HG03135 (cell line): ENCODE results near the gene FAHD1.

ENCODE experiments used
- ATAC-seq: cut with Tn5 transposase; IDR thresholded peaks from one replicate; pipeline ENCODE4 v1.9.1; 2021; ENCODE audit warnings: mild to moderate bottlenecking, moderate library complexity; ENCODE audit not compliant: unreplicated experiment

FAHD1 gene

DNA sequence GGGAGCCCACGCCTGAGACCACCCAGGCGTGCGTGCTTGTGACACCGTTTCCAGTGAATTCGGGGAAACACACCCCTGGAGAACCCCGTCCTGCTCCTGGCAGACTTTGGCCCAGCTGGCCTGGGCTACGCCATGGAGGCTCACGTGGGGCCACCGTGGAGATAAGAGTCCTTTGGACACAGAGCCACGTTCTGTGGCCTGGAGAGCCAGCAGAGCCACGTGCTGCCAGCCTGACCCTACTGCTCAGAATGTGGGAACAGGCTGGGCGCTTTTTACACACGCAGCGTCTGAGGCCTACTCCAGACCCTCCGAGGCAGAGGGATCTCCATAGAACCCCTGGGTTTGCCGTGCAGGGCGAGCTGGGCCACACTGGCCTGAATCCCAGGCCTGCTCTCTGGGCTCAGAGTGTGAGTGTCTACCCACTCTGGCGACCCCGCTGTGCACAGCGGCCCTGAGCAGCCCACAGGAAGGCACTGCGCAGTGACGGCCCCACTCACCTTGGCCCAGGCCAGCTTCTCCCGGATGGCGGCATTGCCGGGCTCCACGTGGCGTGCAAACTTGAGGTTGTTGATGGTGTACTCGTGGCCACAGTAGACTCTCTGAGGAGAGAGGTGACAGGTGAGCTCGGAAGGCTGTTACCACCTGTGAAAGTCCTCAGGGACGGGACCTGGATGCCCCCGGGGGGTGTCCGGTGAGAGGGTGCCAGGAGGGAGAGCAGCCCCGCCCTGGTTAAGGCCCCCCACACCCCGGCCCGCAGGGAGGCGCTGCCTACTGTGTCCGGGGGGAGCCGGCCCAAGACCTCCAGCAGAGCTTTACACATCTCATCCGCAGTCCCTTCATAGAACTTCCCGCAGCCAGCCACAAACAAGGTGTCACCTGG is 10.4 kb upstream of the FAHD1 start:
- no peak for ATAC-seq

- ATAC-seq: no peak
Measured at GRCh38 chr16:1817276-1817589, 9.8 kb upstream of the FAHD1 start.

DNA sequence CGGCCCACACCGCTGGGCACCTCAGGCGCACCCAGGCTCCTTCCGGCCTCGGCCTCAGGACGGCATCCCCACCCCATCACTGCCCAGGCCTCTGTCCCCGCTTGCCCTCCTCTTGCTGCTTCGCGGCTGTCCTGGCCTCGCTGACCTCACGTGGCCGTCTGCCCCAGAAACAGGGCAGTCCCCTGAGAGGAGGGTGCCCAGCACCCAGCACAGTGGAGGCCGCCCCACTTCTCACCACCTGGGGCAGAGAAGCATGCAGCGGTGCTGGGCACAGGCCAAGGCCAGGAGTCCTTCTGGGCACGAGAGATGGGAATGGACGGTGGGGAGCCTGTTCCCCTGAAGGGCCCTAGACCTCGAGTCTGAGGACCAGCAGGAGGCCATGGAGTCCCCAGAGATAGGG is 9.3 kb upstream of the FAHD1 start:
- ATAC-seq: no peak

GRCh38 chr16:1818204-1818872 is 8.7 kb upstream of the FAHD1 start:
- no peak for ATAC-seq

DNA sequence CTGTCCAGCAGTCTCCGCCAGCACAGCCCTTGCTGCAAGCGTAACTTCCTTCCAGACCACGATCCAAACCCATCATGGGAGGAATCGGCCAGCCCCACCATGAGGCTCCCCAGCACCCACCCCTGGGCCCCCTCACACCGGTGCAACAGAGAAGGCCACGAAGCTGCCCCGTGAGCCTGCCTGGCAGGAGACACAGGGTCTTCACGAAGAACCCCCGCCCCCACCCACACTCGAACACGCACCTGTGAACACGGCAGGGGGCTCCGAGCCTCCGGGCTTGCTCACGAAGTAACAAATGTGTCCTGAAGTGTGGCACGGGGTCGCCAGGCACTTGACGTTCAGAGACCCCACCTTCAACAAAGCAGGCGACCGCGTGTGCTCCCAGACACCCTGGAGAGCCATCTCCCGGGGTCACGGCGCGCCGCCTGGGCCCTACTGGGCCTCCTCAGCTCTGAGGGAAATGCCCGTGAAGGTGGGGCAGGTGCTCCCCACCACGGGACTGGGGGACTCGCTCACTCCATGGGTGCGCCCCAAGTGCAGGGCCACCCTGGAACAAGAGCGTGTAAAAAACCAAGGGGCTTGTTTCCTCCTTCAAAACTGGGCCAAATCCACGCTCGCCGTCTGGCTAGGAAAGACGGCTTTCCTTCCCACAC is 8.0 kb upstream of the FAHD1 start:
- no peak for ATAC-seq

GRCh38 chr16:1819611-1820010 is 7.4 kb upstream of the FAHD1 start:
- ATAC-seq: no peak

DNA sequence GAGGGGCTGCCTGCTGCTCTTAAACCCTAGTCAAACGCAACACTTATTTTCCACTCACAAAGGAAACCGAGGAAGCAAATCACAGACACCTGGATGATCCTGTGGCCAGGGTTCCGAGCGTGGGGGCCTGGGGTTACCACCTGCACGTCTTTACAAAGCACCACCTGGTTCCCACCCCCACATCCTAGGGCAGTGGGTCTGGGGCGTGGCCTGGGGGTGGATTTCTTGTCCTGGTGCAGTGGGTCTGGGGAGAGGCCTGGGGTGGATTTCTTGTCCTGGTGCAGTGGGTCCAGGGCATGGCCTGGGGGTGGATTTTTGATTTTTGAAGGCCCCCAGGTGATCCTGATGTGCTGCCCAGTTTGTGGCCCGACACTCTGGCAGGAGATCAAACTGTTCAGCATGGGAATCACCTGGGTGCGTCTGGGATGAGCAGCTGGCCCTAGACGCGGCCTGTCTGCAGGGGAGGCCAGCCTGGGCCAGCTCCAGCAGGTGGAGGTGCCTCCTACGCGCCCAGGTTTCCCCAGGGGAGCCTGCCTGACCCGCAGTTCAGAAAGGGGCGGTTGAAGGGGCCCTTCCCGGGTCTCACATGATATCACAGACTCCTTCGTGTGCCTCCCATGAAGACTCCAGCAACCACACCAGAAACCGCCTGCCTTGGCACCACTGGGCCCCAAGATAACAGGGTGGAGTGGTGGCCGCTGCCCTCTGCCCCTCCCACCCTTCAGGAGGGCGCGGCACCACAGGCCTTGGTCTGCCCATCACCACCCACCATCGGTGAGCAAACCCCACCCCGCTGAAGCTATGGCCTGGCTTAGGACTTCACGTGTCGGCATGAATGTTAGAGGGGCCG is 6.7 kb upstream of the FAHD1 start:
- no peak for ATAC-seq

DNA sequence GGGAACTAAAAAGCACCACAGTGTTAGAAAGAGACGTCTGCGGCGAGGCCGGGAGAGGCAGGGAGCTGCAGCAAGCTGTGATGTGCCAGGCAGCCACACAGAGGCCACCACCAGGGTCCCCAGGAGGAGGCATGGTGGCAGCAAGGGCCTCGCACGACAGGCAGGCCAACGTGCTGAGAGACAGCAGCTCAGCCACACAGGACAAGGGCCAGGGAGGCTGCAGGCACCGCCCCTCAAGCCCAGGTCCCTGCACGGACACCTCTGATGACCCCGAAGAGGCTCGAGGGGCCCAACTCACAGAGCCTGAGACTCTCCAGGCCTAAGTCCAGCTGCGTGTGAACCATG is 6.1 kb upstream of the FAHD1 start:
- ATAC-seq: no peak

DNA sequence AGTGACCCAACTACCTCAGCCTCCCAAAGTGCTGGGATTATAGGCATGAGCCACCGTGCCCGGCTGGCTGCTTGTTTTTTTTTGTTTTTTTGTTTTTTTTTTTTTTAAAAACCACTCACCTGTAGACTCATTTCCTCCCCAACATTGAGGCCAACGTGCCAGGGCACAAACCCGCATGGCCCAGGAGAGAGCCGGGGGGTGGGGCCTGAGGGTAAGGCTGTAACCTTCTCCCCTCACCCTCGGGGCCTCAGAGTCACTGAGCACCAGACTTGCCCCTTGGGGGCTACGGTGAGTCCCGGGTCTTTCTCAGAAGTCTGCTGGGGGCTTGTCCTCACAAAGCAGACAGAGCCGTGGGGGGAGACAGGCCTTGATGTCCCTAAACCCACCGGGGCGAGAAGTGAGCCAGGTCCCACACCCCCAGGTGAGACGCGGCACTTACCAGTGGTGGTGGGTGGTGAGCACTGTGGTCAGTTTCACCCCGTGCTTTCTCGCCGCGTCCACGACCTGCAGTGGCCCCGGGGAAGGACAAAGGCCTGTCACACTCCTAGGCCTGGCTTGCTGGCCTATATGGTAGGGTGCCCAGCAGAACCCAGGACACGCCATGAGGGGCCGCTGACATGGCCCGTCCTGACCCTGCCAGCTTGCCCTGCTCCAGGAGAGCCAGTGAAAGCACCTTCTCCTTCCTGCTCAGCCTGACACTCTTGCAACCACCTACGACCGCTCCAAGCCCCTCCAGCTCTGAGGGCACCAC is 5.0 kb upstream of the FAHD1 start:
- no peak for ATAC-seq

GRCh38 chr16:1822801-1823200 is 4.2 kb upstream of the FAHD1 start:
- no peak for ATAC-seq

DNA sequence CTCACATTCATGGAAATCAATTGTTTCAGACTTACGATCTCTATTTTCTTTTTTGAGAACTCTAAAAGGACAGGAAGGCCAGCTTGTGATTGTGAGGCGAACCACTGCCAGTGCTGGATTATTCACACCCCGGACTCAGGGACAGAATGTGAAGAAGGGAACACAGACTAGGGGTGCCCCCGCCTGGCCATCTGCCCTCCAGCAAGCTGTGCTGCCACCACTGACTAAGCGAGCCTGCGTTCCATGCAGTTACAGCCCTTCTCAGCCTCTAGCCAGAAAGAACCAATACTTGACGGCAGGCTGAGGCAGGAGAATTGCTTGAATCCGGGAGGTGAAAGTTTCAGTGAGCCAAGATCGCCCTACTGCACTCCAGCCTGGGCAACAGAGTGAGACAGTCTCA is 3.2 kb upstream of the FAHD1 start:
- ATAC-seq: no peak

DNA sequence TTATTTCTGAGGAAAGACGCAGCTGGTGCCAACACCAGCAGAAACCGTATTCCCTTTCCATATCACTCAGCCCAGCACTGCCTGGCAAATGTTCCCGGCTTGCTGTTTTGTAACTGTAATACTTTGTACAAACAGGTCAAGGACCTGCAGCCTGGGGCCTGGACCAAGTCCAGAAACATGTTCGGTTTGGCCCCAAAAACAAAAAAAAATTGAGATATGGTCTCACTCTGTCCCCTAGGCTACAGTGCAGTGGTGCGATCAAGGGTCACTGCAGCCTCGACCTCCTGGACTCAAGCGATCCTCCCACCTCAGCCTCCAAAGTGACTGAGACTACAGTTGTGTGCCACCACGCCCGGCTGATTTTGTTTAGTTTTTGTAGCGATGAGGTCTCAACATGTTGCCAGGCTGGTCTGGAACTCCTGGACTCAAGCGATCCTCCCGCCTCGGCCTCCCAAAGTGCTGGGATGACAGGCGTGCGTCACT is 1.6 kb upstream of the FAHD1 start:
- no peak for ATAC-seq

GRCh38 chr16:1825864-1826690 is 929 bp upstream of the FAHD1 start:
- ATAC-seq: peak; percentile 54

- no peak for ATAC-seq
Measured at GRCh38 chr16:1828645-1829410, 1.8 kb downstream of the FAHD1 start.

GRCh38 chr16:1830213-1830612 is 3.2 kb downstream of the FAHD1 start:
- no peak for ATAC-seq

GRCh38 chr16:1831186-1832075 is 4.4 kb downstream of the FAHD1 start:
- no peak for ATAC-seq

DNA sequence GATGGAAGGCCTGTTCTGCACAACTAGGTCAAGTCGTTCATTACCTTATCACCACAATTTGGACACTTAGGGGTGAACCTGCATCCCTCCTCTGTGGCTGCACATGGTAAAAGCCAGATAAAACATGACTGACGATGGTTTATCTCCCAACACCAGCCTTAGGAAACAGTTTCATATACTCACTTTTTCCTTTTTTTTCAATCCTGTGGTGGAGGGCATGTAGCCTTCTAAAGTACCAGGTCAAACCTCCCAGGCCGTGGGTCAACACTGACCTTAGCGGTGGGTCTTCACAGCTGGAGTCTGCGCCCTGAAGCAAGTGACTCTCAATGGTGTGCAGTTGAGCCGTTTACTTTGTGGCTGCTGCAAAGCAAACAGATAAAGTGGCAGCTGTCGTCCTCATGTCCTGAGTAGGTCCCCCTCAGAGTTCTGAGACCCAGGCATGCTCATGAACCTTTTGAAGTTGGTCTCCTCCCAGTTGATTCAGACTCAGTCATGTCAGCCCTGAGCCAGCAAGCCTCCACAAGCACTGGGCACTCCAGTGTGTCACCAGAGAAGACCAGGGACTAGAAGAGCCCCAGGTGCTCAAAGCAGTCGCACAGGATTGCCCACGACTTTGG is 5.9 kb downstream of the FAHD1 start:
- no peak for ATAC-seq
